ENCODE results near the gene COL17A1. TPM values are rescaled to one million over a fixed set of nuclear protein-coding genes. Genes with fewer than 3 reads are reported as not detected.

COL17A1 gene
- total RNA-seq, 1 donor from 2014 or later = 0.06 TPM

GRCh38 chr10:103995134-103995533 is 90.5 kb downstream of the COL17A1 start:
- no peak for DNase-seq (ENCODE audit: extremely low read depth, low read depth, low spot score)

DNA sequence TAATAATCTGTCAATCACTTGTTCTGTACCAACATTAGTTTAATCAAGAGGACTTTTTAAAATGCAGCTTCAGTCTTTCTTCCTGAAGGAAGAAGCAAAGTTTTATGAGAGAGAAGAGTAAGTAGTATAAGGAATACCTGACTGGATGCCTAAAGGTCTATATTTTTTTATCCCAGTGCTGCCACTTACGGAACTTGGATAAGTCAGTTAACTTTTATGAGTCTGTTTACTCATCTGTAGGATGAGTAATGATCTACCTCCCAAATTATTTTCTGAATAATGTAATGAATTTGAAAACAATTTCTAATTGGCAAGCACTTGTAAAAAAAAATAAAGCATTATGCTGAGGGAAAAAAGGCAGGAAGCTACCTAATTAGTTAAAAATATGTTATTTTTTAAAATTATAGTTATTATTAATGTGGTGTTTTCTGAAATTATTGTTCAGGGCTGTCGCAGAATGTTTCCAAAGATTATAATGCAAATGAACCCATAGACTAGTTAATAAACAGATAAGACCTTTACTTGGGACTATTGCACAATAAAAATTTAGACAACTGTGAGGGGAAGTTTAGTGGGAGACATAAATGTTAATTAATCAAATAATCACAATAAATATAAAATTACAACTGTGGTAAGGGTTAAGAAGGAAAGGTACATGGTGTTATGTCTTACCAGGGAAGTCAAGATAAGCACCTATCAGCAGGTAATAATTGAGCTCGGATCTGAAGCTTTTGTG is 94.1 kb downstream of the COL17A1 start:
- no peak for DNase-seq (ENCODE audit: extremely low read depth, low read depth, low spot score)

GRCh38 chr10:103990531-103990930 is 95.1 kb downstream of the COL17A1 start:
- DNase-seq (ENCODE audit: extremely low read depth, low read depth, low spot score) = no peak

GRCh38 chr10:103990121-103990520 is 95.6 kb downstream of the COL17A1 start:
- DNase-seq (ENCODE audit: extremely low read depth, low read depth, low spot score) = no peak

DNA sequence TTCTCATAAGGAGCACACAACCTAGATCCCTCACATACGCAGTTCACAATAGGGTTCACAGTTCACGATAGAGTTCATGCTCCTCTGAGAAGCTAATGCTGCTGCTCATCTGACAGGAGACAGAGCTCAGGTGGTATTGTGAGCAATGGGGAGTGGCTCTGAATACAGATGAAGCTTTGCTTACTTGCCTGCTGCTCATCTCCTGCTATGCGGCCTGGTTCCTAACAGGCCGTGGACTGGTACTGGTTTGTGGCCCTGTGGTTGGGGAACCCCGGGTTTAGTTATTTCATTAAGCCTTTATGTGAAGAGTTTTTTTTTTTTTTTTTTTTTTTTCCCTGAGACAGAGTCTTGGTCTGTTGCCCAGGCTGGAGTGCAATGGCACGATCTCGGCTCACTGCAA is 99.3 kb downstream of the COL17A1 start:
- no peak for DNase-seq (ENCODE audit: extremely low read depth, low read depth, low spot score)

DNA sequence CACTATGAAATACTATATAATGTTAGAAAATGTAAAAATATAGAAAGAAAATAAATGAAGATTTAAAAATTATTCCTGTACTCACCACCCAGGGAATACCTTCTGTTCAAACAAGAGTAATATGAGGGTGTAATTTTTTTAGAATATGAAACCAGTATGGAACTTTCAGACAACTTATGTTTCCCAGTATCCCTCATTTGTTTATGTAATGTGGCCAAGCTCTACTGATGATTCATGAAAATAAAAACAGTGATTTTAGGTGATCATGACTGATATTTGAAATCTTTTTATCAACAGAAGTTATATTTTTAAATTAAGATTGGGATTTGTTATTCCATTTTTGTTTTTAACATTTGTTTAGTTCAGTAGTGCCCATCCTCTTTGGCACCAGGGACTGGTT is 100.0 kb downstream of the COL17A1 start:
- DNase-seq (ENCODE audit: extremely low read depth, low read depth, low spot score) = no peak

- no peak for DNase-seq (ENCODE audit: extremely low read depth, low read depth, low spot score)
Observed at GRCh38 chr10:103983367-103983911, 102.2 kb downstream of the COL17A1 start.

- no peak for DNase-seq (ENCODE audit: extremely low read depth, low read depth, low spot score)
Observed at GRCh38 chr10:103982639-103983038, 103.0 kb downstream of the COL17A1 start.

Other genes with a start within 250 kb of the COL17A1 start
- gene SH3PXD2A, start 230.3 kb downstream of the COL17A1 start, total RNA-seq = 21.7 and 24.9 TPM in 2 replicates
- 25.4 and 32.2 TPM in 2 replicates for gene STN1, start 167.7 kb downstream of the COL17A1 start, total RNA-seq
- 34.9 and 41.4 TPM in 2 replicates for gene SLK, start 118.7 kb downstream of the COL17A1 start, total RNA-seq
- 8.6 and 9.3 TPM in 2 replicates for gene SFR1, start 36.3 kb upstream of the COL17A1 start, total RNA-seq
- gene CFAP43, start 146.5 kb upstream of the COL17A1 start, total RNA-seq = 0.10 and 0.18 TPM in 2 replicates
- 250 and 432 TPM in 2 replicates for gene GSTO1, start 169.0 kb upstream of the COL17A1 start, total RNA-seq
- gene GSTO2, start 183.3 kb upstream of the COL17A1 start, total RNA-seq = 0.97 and 2.0 TPM in 2 replicates

Data from glomerular endothelial cell (primary cell).